Immature natural killer cell (primary cell): ENCODE measurements around the gene ZNF398. TPM values are rescaled to one million over a fixed set of nuclear protein-coding genes. Genes with fewer than 3 reads are reported as not detected.
A peak's percentile ranks its signal among the peaks of the same experiment; 100 is the strongest.

Source experiments
- DNase-seq, 3 donors: peaks; one replicate each; pipeline ENCODE4 v3.0.0; 2022; ENCODE audit warnings: mixed read lengths in 1 of 3
- H3K27ac Mint-ChIP-seq, 6 donors: one replicate each; pipeline ENCODE4 v1.8.0; 2020; ENCODE audit warnings: mixed read lengths in 6 of 6, mild to moderate bottlenecking in 5 of 6, inconsistent platforms in 4 of 6, moderate library complexity in 3 of 6
- H3K27me3 Mint-ChIP-seq, 3 donors: one replicate each; pipeline ENCODE4 v1.8.0; 2020 to 2021; ENCODE audit warnings: low read depth in 3 of 3, mild to moderate bottlenecking in 3 of 3, mixed read lengths in 3 of 3, moderate library complexity in 3 of 3, inconsistent platforms in 1 of 3
- H3K36me3 Mint-ChIP-seq, 3 donors: one replicate each; pipeline ENCODE4 v1.8.0; 2020; ENCODE audit warnings: mixed read lengths in 3 of 3, inconsistent platforms in 2 of 3, mild to moderate bottlenecking in 2 of 3
- H3K4me1 Mint-ChIP-seq, 2 donors: one replicate each; pipeline ENCODE4 v1.8.0; 2020; ENCODE audit warnings: inconsistent platforms in 2 of 2, mild to moderate bottlenecking in 2 of 2, mixed read lengths in 2 of 2, moderate library complexity in 1 of 2
- H3K4me3 Mint-ChIP-seq, 5 donors: one replicate each; pipeline ENCODE4 v1.8.0; 2020; ENCODE audit warnings: mild to moderate bottlenecking in 5 of 5, mixed read lengths in 5 of 5, inconsistent platforms in 3 of 5, moderate library complexity in 3 of 5
- H3K9me3 Mint-ChIP-seq, 6 donors: one replicate each; pipeline ENCODE4 v1.8.0; 2020; ENCODE audit warnings: mild to moderate bottlenecking in 6 of 6, mixed read lengths in 6 of 6, inconsistent platforms in 4 of 6, moderate library complexity in 3 of 6
- polyA plus RNA-seq, 3 donors: library from polyadenylated mRNA; unstranded; fragments of 300-500 nt; fragmentation: Illumina TruSeq; gene quantifications; one replicate each; pipeline ENCODE4 v1.2.3, GENCODE V29; 2021

ZNF398 gene
- polyA plus RNA-seq, 3 donors from 2014 or later: 1.1 to 18.5 (median 6.8) TPM

- Mint-ChIP-seq H3K9me3 (no peaks in the 10 kb centered on the region), H3K36me3 (peaks cover 6 to 11% (median 6%) of the 10 kb centered on the region in 3 donors), H3K27me3 (peaks cover 5 to 8% (median 7%) of the 10 kb centered on the region in 3 donors), H3K4me3 (peak overlapping the region; percentile 73 to 87 (median 86)), H3K27ac (peak overlapping the region in 5 of 6 donors; percentile 9 to 75 (median 64)), H3K4me1 (peaks cover 40 to 48% of the 10 kb centered on the region in 2 donors)
- no peak for DNase-seq
Observed at GRCh38 chr7:149194799-149195179, 47.5 kb downstream of the ZNF398 start.

GRCh38 chr7:149195180-149196150 lies 48.2 kb downstream of the ZNF398 start, which contains the start of gene ZNF282:
Gene ZNF282, plus strand, starts transcription at chr7:149195546. Its CDS starts 44 bp downstream, at chr7:149195590.
- peaks cover 40 to 53% of the 10 kb centered on the region in 2 donors for H3K4me1 Mint-ChIP-seq
- peaks cover 12 to 15% (median 13%) of the 10 kb centered on the region in 3 donors for H3K36me3 Mint-ChIP-seq
- peak within 1 kb of the TSS; percentile 87 to 93 (median 90) for H3K4me3 Mint-ChIP-seq
- H3K27ac Mint-ChIP-seq: peak within 1 kb of the TSS; percentile 82 to 91 (median 88)
- H3K27me3 Mint-ChIP-seq: peaks cover 5 to 8% (median 6%) of the 10 kb centered on the region in 3 donors
- DNase-seq: peak; percentile 62 to 68 (median 68)
- no peaks in the 10 kb centered on the region for H3K9me3 Mint-ChIP-seq

GRCh38 chr7:149196151-149196704 lies 49.0 kb downstream of the ZNF398 start:
- H3K4me3 Mint-ChIP-seq: peak overlapping the region; percentile 85 to 93 (median 90)
- peak overlapping the region; percentile 82 to 91 (median 88) for H3K27ac Mint-ChIP-seq
- DNase-seq: peak in 1 of 3 donors; percentile 6
- H3K27me3 Mint-ChIP-seq: peaks cover 4 to 8% (median 5%) of the 10 kb centered on the region in 3 donors
- H3K36me3 Mint-ChIP-seq: peaks cover 17 to 20% (median 19%) of the 10 kb centered on the region in 3 donors
- H3K9me3 Mint-ChIP-seq: no peaks in the 10 kb centered on the region
- H3K4me1 Mint-ChIP-seq: peaks cover 40 to 52% of the 10 kb centered on the region in 2 donors

- peak in 1 of 3 donors; percentile 6 for DNase-seq
- Mint-ChIP-seq H3K27me3 (peaks cover 3 to 5% (median 4%) of the 10 kb centered on the region in 3 donors), H3K4me3 (peak overlapping the region; percentile 85 to 93 (median 90)), H3K27ac (peak overlapping the region; percentile 82 to 91 (median 88)), H3K4me1 (peaks cover 36 to 49% of the 10 kb centered on the region in 2 donors), H3K9me3 (no peaks in the 10 kb centered on the region), H3K36me3 (peaks cover 21 to 23% (median 22%) of the 10 kb centered on the region in 3 donors)
Observed at GRCh38 chr7:149196705-149197171, 49.5 kb downstream of the ZNF398 start.

- H3K27ac Mint-ChIP-seq: peak overlapping the region in 2 of 6 donors; percentile 49 to 58
- no peak for DNase-seq
- peaks cover 3 to 4% (median 4%) of the 10 kb centered on the region in 3 donors for H3K27me3 Mint-ChIP-seq
- H3K36me3 Mint-ChIP-seq: peaks cover 23 to 26% (median 25%) of the 10 kb centered on the region in 3 donors
- peaks cover 35 to 51% of the 10 kb centered on the region in 2 donors for H3K4me1 Mint-ChIP-seq
- H3K4me3 Mint-ChIP-seq: peak overlapping the region in 3 of 5 donors; percentile 13 to 88 (median 85)
- no peaks in the 10 kb centered on the region for H3K9me3 Mint-ChIP-seq
Observed at GRCh38 chr7:149197675-149198074, 50.4 kb downstream of the ZNF398 start.

DNA sequence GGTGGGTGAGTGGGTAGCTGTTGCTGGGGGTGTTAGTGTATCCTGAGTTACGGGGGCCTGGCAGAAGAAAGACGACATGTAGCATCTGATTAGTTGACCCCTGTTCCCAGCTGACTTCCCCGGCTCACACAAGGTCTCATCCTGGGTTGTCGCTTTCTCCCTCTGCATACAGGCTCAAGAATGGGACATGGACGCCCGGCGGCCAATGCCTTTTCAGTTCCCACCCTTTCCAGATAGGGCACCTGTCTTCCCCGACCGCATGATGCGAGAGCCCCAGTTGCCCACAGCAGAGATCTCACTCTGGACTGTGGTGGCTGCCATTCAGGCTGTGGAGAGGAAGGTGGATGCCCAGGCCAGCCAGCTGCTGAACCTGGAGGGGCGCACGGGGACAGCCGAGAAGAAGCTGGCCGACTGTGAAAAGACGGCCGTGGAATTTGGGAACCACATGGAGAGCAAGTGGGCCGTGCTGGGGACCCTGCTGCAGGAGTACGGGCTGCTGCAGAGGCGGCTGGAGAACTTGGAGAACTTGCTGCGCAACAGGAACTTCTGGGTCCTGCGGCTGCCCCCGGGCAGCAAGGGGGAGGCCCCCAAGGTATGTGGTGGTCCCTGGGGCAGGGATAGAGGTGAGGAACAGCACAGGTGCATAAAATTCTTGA lies 51.0 kb downstream of the ZNF398 start:
- Mint-ChIP-seq H3K4me3 (no peak overlapping the region), H3K9me3 (no peaks in the 10 kb centered on the region), H3K36me3 (peaks cover 26 to 31% (median 27%) of the 10 kb centered on the region in 3 donors), H3K4me1 (peaks cover 40 to 57% of the 10 kb centered on the region in 2 donors), H3K27me3 (peaks cover 3 to 4% (median 3%) of the 10 kb centered on the region in 3 donors), H3K27ac (peak overlapping the region in 2 of 6 donors; percentile 43 to 51)
- no peak for DNase-seq

DNA sequence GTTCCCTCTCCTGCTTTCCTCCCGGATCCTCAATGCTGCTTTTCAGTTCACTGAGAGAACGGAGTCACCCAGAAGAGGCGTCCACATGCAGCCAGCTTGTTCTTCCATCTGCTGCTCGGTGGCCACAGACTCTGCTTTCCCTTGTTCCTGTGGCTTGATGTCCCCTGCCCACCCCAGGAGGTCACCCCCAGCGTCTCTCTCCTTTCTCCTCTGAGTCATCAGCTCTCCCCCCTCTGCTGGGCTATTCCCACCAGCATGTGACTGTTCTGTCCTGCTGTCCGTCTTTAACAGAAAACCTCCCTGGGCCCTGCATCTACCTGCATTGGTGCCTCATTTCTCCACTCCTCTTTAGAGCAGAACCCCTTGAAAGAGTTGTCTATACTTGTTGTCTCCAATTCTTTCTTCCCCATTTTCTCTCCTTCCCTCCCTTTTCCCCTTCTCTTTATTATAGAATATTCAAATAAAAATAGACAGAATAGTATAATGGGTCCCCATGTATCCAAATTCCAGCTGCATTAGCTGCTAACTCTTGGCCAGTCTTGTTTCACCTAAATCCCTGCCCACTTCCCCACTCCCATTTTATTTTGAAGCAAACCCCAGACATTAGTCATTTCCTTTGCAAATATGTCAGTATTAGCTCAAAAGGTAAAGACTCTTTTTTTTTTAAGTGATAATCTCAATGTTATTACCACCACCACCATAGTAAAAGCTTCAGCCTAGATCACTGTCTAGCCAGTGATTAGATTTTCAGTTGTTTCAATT lies 52.2 kb downstream of the ZNF398 start:
- Mint-ChIP-seq H3K27ac (no peak overlapping the region), H3K4me1 (peaks cover 44 to 66% of the 10 kb centered on the region in 2 donors), H3K27me3 (peaks cover 3 to 4% (median 3%) of the 10 kb centered on the region in 3 donors), H3K4me3 (no peak overlapping the region), H3K9me3 (no peaks in the 10 kb centered on the region), H3K36me3 (peaks cover 33 to 40% (median 34%) of the 10 kb centered on the region in 3 donors)
- DNase-seq: no peak

DNA sequence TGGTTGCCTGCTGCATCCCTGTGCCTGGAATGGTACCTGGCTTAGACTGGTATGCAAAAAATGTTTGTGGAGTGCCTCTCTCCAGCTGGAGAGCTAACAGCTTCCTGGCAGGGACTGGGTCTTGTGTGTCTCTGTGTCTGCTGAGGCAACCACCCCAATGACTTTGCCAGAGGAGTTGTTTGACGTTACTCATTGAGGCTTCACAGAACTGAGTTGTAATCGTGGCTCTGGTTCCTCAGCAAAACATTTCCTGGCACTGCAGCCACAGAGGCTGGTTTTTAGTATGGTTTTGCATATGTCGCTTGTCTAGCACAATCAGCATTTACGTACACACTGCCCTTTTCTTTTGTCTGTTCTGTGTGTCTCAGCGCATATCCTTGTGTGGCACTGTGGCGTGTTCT lies 55.6 kb downstream of the ZNF398 start:
- no peaks in the 10 kb centered on the region for H3K9me3 Mint-ChIP-seq
- peak in 1 of 3 donors; percentile 20 for DNase-seq
- H3K36me3 Mint-ChIP-seq: peaks cover 34 to 63% (median 48%) of the 10 kb centered on the region in 3 donors
- peaks cover 23 to 49% of the 10 kb centered on the region in 2 donors for H3K4me1 Mint-ChIP-seq
- H3K27ac Mint-ChIP-seq: peak overlapping the region in 2 of 6 donors; percentile 30 to 51
- H3K27me3 Mint-ChIP-seq: peaks cover 0 to 6% (median 0%) of the 10 kb centered on the region in 3 donors
- no peak overlapping the region for H3K4me3 Mint-ChIP-seq

DNA sequence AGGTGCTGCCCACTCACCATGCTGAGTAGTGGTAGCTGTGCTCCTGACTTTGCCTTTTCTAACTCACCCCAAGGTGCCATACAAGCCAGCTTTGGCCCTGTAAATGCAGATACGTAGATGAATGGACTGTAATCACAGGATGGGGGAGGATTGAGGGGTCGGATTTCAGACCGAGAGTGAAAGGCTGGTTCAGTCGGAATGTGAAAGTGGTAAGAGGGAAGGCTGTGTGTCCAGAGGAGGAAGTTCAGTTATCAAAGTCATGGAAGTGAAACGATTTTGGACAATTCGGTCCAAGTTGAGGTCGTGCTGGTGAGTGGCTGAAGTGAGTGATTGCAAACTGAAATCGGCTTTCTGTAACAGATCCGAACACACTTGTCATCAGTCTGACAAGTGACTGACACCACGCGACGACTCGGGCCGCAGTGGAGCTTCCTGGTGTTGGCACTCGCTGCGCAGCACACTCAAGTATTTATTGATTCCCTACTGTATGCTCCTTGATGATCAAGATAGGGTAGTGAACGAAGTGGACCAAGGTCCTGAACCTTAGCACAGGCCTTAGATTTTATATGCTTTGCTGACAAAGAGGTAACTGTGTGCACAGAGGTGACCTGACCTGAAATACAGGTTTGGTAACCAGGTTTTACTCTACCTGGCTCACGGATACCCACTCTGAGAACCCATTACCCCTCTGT lies 58.6 kb downstream of the ZNF398 start:
- peaks cover 13 to 27% of the 10 kb centered on the region in 2 donors for H3K4me1 Mint-ChIP-seq
- H3K36me3 Mint-ChIP-seq: peaks cover 30 to 57% (median 41%) of the 10 kb centered on the region in 3 donors
- no peak overlapping the region for H3K27ac Mint-ChIP-seq
- no peak overlapping the region for H3K4me3 Mint-ChIP-seq
- peaks cover 0 to 6% (median 0%) of the 10 kb centered on the region in 3 donors for H3K27me3 Mint-ChIP-seq
- no peak for DNase-seq
- no peaks in the 10 kb centered on the region for H3K9me3 Mint-ChIP-seq

- Mint-ChIP-seq H3K9me3 (no peaks in the 10 kb centered on the region), H3K36me3 (peaks cover 30 to 59% (median 39%) of the 10 kb centered on the region in 3 donors), H3K27me3 (peaks cover 0 to 3% (median 0%) of the 10 kb centered on the region in 3 donors), H3K27ac (no peak overlapping the region), H3K4me1 (peaks cover 10 to 18% of the 10 kb centered on the region in 2 donors), H3K4me3 (no peak overlapping the region)
- no peak for DNase-seq
Observed at GRCh38 chr7:149207324-149208035, 60.2 kb downstream of the ZNF398 start.

DNA sequence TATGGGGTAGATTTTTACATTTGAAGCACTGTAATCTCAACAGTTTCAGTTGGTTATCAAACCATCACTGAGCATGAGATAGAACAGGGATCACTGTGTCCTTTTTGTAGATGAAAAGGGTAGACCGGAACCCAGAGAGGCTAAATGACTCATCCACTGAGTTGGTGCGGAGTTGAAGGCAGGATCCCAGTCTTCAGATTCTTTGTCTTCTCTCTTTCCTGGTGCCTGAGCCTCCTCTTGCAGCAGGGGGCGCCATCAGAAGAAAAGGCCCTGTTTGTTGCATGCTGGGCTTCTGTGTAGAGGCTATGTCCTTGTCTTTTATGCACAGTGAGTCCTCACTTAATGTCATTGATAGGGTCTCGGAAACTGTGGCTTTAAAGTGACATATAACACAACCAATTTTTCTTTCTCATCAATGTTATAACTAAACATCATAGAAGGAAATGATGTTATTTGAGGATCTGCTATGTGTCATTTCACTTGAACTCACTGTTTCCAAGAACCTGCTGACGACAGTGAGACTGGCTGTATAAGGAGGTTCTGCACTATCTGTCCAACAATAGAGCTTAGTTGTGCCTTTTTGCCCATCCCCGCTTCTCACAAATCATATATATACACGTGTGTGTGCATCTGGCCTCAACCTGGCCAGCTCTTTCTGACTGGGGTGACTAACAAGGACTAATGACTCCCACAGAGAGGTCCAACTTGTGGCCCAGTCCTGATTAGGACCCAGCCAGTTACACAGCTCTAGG lies 62.4 kb downstream of the ZNF398 start:
- no peak overlapping the region for H3K4me3 Mint-ChIP-seq
- H3K27ac Mint-ChIP-seq: peak overlapping the region in 2 of 6 donors; percentile 69 to 77
- peak; percentile 21 to 27 (median 24) for DNase-seq
- no peaks in the 10 kb centered on the region for H3K9me3 Mint-ChIP-seq
- peaks cover 25 to 52% (median 33%) of the 10 kb centered on the region in 3 donors for H3K36me3 Mint-ChIP-seq
- H3K4me1 Mint-ChIP-seq: no peaks in the 10 kb centered on the region
- H3K27me3 Mint-ChIP-seq: peaks cover 0 to 5% (median 0%) of the 10 kb centered on the region in 3 donors
